GM21381 (cell line): Measurements from ENCODE around the gene GRAP.
"Not testable (repeated sequence)": the region's sequence is repeated elsewhere in the genome, so short reads cannot be mapped to it uniquely, and the experiment has no call there.

Source experiments
- ATAC-seq: cut with Tn5 transposase; IDR thresholded peaks from one replicate; pipeline ENCODE4 v1.9.1; 2021; ENCODE audit warnings: mild to moderate bottlenecking, moderate library complexity; ENCODE audit not compliant: unreplicated experiment

Gene GRAP

DNA sequence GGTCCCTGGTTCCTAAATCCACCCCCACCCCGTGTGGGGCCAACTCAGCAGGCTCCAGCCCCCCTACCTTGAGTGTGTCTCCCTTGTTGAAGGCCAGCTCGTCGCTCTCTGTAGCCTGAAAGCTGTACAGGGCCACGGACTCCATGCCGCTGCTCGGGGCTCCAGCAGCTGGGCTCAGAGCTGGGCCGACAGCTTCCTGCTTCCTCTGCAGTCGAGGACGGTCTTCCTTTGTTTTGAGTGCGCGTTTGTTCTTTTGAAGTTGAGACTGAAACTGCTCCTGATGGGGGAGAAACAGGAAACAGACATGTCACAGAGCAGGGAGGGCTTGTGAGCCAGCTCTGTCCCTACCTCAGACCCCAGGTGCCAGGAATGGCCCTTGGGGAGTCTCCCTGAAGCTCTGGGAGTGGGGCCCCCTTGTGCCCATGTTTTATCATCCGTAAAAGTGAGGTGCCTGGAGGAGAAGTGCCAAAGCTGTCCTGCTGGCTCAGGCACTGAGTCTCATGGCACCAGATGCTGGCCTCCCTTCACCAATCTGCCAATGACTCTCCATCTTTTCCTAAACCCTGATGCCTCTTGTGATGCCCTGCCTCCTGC, at the start of gene GRAP:
TSS of gene GRAP (minus strand) at position 176 of the 594 bp plus-strand sequence. CDS start at position 145, 31 bp downstream.
- not testable (repeated sequence) for ATAC-seq

DNA sequence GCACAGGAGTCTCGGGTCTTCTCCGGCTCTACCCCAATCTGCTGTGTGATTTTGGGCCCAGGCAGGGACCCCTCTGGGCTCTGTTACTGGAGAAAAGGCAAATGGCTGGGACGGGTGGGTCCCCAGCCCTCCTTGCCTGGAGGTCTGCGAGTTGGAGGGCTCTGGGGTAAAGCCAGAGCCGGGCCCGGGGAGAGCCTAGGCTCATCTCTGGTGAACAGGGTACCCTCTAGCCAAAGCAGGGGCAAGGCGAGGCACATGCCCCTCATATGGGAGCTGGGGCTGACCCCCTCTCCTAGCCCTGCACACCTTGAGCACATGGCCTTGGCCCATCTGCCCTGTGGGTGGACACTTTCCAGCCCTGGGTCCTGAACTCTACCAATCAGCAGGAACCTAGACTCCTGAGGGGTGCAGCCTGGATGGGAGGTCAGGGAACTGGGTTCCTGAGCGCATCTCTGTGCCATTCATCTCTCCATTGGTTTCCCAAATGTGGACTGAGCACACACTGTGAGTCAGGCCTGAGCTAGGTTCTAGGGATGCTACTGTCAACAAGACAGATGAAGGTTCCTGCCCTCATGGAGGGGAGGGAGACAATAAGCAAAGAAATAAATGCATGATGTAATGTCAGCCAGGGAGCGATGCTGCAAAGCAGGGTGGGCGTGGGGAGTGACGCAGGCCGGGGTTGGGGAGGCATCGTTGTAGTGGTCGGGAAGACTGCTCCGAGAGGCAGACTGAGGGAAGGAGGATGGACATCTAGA, 47.1 kb upstream of the GRAP start:
- ATAC-seq = not testable (repeated sequence)

- not testable (repeated sequence) for ATAC-seq
Measured at GRCh38 chr17:19092737-19093683, 46.3 kb upstream of the GRAP start.

- not testable (repeated sequence) for ATAC-seq
Measured at GRCh38 chr17:19090058-19090772, 43.5 kb upstream of the GRAP start.

DNA sequence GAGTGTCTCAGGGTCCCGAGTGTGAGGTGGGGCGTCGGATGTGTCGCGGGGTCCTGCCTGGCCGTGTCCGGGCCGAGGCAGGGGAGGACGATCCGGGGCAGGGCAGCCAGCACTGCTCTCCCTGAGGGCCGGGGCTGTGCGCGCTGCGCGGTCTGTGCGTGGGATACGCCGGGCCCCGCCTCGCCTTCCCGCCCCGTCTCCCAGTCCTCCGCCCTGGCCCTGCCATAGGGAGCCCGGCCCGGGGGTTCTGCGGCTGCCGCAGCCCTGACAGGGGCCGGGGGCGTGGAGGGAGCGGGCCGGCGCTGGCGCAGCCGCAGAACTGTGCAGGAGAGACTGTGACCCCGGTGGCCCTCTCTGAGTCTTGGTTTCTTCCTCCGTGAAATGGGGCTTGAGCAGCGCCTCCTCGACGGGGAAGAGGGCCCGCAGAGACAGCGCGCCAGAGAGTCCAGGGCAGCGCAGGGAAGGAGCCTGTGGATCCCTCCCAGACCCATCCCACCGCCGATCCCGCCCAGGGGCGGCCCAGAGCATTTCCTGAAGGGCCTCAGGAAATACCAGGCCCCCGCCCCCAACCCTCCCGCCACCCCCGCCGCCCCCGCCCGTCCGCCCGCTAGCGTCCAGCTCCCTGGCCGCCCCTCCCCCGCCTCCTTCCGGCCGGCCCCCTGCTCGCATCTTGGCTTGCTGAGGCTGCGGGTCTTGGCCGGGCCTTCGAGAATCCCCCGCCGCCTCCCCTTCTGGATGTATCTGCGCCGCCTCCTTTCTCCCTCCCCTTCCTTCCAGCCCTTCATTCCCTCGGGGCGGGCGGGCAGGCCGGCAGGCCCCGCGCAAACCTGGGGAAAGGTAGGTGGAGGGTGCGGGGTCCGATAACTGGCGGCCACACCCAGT, 42.3 kb upstream of the GRAP start:
- not testable (repeated sequence) for ATAC-seq

DNA sequence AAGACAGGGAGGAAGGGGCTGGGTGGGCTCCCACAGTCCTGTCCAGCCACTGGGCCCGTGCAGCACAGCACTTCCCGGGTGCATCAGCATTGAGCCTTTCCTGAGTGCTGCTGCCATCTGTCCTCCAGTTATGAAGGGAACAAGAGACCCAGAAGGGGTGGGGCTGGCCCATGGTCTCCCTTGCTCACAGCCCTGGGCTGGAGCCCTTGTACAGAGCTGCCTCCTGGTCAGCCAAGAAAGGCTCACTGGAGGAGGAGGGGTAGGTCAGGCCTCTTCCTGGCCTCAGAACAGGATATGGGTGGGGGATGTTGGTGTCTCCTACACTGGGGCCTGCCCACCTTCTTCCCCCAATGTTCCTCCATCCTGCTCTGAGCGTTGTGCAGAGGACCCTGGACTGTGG, 30.6 kb upstream of the GRAP start:
- not testable (repeated sequence) for ATAC-seq

DNA sequence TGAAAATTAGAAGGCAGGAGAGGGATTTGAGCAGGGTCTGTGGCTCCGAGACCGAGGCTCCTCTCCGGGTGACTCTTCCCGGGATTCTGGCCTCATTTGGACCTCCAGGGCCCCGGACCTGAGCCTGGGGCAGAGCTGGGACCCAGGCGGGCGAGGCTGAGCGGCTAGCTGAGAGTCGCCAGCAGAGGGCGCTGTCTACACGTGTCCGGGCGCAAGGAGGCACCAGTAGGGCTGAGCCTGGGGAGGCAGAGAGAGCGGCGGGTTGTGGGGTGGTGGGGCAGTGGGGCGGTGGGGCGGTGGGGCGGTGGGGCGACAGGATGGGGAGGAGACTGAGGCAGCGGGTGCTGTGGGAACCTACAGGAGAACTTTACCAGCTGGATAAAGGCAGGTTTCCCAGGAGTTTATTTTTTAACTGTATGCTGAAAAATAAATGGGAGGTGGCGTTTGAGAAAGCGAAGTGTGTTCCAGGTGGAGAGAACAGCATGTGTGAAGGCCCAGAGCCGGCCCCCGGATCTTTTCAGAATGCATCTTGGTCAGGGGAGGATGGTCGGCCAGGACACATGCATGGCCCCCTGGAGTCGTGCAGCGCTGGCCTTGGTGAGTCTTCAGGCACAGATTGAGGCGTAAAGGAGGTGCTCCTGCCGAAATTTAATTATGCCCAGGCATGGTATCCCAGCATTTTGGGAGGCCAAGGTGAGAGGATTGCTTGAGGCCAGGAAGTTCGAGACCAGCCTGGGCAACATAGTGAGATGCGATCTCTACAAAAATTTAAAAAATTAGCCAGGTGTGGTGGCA, 29.8 kb upstream of the GRAP start:
- ATAC-seq = not testable (repeated sequence)

DNA sequence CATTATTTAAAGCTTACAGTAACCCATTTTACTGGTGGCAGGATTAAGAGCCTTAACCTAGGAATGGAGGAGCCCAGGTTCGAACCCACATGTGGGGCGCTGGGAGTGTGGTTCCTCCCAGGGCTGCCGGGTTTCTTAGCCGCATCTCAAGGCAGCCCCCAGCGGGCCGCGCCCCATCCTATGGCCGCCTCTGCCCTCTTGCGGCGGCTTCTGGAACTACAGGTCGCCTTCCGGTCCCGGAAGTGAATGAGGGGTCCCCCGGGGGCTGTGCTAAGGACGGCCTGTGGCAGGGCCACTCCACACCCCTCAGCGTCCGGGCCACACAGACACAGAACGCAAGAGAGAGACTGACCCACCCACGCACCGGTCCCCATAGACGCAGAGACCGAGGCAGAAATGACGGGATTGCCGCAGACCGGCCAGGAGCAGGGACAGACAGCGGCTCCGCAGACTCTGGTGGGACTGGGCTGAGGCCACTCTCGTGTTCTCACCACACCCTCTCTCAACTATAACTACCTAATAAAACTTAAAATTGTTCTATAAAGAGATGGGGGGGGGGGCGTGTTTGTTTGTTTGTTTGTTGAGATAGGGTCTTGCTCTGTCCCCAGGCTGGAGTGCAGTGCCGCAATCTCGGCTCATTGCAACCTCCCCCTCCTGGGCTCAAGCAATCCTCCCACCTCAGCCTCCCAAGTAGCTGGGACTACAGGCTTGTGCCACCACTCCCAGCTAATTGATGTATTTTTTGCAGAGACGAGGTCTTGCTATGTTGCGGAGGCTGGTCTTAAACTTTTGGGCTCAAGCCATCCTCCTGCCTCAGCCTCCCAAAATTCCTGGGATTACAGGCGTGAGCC, 23.8 kb upstream of the GRAP start:
- peak; percentile 75 for ATAC-seq

- ATAC-seq = not testable (repeated sequence)
Measured at GRCh38 chr17:19064378-19064777, 17.6 kb upstream of the GRAP start.

DNA sequence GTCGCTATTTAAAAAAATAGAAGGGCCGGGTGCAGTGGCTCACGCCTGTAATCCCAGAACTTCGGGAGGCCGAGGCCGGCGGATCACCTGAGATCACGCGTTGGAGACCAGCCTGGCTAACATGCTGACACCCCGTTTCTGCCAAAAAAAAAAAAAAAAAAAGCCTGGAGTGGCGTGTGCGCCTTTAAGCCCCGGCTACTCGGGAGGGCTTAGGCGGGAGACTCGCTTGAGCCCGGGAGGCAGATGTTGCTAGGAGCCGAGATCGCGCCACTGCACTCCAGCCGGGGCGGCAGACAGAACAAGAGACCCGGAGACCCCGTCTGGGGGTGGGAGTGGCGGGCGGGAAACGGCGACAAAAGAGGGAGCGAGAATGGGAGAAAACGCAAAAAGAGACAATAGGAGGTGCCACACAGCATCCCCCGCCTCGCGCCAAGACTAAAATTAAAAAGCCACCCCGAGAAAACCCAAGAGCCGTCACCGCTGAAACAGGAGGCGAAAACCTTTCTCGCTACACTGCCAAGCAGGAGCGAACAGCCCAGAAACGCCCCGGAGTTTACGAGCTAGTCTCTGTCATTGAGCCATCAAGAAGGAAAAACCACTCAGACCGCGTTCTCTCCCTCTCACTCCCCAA, 16.7 kb upstream of the GRAP start:
- ATAC-seq = not testable (repeated sequence)

DNA sequence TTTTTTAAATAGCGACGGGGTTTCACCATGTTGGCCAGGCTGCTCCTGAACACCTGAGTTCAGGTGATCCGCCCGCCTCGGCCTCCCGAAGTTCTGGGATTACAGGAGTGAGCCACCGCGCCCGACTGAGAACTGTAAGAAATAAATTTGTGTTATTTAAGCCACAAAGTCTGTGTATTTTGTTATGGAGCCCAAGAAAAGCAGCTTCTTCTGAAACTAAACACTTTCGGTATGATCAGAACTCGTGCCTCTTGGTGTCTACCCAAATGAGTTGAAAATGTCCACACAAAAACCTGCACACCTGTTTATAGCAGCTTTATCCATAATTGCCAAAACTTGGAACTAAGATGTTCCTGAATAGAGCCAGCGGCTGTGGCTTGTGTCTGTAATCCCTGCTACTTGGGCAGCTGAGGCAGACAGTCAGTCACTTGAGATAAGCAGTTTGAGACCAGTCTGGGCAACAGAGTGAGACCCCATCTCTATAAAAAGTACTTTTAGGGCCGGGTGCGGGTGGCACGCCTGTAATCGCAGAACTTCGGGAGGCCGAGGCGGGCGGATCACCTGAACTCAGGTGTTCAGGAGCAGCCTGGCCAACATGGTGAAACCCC, 16.1 kb upstream of the GRAP start:
- ATAC-seq = peak; percentile 45

GRCh38 chr17:19062009-19062717, 15.4 kb upstream of the GRAP start:
- ATAC-seq = peak; percentile 64

DNA sequence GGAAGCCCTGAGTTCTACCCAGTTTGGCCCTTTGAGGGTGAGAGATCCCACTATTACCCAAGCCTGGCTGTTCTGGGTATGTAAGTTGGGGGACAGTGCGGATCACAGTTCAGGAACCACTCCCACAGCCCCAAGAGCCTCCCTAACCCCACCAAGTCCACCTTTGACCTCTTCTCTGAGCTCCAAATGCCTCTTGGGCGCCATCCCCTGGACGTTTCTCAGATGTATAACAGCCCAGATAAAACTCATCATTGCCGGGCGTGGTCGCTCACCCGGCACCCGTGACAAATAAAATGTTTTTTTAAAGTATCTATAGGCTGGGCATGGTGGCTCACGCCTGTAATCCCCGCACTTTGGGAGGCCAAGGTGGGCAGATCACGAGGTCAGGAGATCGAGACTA, 8.7 kb upstream of the GRAP start:
- peak; percentile 57 for ATAC-seq

GRCh38 chr17:19048826-19049225, 2.1 kb upstream of the GRAP start:
- ATAC-seq = not testable (repeated sequence)

GRCh38 chr17:19047510-19047909, 753 bp upstream of the GRAP start:
- not testable (repeated sequence) for ATAC-seq

DNA sequence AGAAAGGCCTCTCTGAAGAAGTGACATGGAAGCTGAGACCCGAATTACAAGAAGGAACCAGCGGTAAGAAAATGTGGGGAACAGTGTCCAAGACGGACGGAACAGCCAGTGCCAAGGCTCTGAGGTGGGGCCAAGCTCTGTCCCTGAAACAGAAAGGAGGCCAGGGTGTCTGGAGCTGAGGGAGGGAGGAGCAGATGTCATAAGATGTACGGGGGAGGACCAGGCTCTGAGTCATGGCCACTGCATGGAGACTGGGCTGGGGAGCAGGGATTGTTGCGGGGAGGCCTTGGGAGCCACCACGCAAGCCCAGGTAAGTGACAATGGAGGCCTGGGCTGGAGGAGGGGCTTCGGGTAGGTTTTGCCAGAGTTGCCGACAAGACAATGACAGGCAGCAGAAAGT, 2.1 kb downstream of the GRAP start:
- ATAC-seq = not testable (repeated sequence)
